Measurements from ENCODE around the gene TANK.

DNA sequence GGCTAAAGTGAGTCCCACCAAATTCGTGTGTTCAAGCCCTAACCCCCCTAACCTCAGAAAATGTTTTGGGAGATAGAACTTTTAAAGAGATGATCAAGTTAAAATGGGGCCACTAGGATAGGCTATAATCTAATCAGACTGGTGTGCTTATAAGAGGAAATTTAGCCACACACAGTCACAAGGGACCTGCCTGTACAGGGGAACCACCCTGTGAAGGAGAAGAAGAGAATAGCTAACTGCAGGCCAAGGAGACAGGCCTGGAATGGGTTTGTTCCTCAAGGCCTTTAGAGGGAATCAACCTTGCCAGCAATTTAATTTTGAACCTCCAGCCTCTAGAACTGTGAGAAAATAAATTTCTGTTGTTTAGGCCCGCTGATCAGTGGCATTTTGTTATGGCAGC, 36.0 kb upstream of the TANK start:
- TF ChIP-seq, protein P1, sequence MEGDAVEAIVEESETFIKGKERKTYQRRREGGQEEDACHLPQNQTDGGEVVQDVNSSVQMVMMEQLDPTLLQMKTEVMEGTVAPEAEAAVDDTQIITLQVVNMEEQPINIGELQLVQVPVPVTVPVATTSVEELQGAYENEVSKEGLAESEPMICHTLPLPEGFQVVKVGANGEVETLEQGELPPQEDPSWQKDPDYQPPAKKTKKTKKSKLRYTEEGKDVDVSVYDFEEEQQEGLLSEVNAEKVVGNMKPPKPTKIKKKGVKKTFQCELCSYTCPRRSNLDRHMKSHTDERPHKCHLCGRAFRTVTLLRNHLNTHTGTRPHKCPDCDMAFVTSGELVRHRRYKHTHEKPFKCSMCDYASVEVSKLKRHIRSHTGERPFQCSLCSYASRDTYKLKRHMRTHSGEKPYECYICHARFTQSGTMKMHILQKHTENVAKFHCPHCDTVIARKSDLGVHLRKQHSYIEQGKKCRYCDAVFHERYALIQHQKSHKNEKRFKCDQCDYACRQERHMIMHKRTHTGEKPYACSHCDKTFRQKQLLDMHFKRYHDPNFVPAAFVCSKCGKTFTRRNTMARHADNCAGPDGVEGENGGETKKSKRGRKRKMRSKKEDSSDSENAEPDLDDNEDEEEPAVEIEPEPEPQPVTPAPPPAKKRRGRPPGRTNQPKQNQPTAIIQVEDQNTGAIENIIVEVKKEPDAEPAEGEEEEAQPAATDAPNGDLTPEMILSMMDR (conservative IDR thresholded peaks at IDR 0.05 in 1 of 2, IDR thresholded peaks at IDR 0.05 in 1 of 2; ENCODE audit: low read depth in 1 of 2, low read length in 2 of 2): no peak
- no peak for TF ChIP-seq EZH2 (IDR thresholded peaks at IDR 0.05; ENCODE audit: low read length, missing control alignments)

All from fibroblast of lung (primary cell).